Measurements from ENCODE around the gene ZNRF1.

Gene ZNRF1

GRCh38 chr16:75099738-75100602, 101.1 kb downstream of the ZNRF1 start:
- DNase-seq (ENCODE audit: low spot score) = no peak

DNA sequence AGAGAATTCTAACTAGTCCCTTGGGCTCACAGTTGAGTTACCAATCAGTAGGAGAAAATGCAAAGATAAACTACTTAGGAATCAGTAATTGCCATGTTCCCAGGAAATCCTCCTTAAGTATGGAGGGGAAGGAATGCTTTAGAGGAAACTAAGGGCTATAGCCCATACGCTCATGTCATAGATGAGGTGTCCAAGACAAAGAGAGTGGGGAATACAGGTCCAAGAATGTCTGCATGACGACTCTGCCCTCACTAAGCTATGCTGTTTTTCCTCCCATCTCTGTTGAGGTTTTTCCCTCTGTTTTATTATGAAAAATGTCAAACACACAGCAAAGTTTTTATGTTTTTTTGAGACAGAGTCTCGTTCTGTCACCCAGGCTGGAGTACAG, 101.8 kb downstream of the ZNRF1 start:
- no peak for DNase-seq (ENCODE audit: low spot score)

DNA sequence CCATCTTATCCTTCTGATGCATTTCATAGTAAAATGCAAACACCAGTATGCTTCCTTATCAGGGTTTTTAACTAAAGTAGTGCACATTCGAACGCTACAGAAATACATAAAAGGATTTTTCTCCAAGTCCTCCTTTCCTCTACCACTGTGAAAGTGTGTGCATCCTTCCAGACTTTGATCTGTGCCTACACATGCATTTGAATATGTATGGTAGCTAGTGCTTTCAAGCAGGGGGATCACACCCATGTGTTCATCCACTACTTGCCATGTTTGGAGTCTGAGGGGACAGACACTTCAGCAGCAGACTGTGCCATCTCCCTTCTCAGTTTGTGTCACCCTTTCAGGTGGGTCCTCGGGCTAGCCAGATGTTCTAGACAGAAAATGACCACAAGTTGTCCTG, 102.8 kb downstream of the ZNRF1 start:
- DNase-seq (ENCODE audit: low spot score) = no peak

GRCh38 chr16:75102595-75102994, 103.8 kb downstream of the ZNRF1 start:
- DNase-seq (ENCODE audit: low spot score) = no peak

- no peak for DNase-seq (ENCODE audit: low spot score)
Observed at GRCh38 chr16:75103994-75104393, 105.2 kb downstream of the ZNRF1 start.

- no peak for DNase-seq (ENCODE audit: low spot score)
Observed at GRCh38 chr16:75104836-75105235, 106.0 kb downstream of the ZNRF1 start.

- DNase-seq (ENCODE audit: low spot score) = peak; percentile 17
Observed at GRCh38 chr16:75105306-75106061, 106.7 kb downstream of the ZNRF1 start.

DNA sequence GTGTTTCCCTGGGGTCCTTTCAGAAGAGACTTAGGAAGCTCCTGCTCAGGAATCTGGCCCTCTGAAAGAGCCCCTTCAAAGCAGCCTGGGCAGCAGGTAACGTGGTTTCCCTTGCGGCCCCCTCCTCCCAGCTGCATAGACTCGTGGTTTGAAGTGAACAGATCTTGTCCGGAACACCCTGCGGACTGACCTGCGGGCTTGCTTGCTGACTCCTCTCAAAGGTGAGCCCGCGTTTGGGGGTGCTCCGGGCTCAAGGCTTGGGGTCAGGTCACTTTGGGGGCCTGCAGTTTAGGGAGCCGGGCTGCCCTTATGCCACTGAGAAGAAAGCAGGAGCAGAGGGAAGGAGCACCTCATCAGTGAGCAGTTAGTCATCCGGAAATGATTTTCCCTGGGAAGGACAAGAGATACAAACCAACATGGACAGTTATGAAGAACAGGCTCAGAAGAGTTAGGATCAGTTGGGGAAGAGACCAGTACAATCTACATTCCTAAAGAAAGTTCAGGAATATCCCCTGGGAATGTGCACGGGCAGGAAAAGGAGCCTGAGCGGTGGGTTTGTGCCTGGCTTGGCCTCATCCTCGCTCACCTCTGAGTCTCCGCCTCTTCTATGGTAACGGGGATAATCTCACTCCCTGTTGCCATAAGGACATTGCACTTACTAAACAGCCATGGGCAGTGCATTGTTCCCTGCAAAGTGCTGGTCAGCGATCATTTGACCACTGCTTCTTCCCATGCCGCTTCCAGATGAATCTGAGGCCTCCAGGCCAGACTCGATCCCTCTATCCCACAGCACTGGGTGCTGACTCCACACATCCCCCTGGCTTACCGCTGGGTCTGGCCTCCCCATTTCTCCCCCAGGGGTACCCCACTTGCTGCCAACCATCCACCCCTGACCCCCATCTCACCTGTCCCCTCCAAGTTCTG, 107.8 kb downstream of the ZNRF1 start:
- no peak for DNase-seq (ENCODE audit: low spot score)

DNA sequence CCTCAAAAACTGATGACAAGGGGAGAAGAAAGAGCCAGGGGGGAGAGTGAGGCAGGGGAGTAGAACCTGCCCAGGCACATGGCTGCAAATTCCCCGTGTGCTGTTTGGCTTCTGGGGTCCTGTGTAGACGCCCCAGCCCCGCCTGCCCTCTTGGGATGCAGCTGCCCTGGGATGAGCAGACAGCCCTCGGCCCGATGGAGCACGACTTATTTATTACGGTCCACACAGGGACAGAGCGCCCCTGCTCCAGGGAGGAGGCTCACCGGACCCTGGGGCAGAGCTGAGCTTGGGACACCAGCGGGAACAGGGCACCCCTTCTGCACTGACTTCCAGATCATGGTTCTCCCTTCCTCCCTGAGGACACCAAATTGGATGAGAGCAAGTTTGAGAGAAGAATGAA, 108.7 kb downstream of the ZNRF1 start:
- DNase-seq (ENCODE audit: low spot score) = no peak

DNA sequence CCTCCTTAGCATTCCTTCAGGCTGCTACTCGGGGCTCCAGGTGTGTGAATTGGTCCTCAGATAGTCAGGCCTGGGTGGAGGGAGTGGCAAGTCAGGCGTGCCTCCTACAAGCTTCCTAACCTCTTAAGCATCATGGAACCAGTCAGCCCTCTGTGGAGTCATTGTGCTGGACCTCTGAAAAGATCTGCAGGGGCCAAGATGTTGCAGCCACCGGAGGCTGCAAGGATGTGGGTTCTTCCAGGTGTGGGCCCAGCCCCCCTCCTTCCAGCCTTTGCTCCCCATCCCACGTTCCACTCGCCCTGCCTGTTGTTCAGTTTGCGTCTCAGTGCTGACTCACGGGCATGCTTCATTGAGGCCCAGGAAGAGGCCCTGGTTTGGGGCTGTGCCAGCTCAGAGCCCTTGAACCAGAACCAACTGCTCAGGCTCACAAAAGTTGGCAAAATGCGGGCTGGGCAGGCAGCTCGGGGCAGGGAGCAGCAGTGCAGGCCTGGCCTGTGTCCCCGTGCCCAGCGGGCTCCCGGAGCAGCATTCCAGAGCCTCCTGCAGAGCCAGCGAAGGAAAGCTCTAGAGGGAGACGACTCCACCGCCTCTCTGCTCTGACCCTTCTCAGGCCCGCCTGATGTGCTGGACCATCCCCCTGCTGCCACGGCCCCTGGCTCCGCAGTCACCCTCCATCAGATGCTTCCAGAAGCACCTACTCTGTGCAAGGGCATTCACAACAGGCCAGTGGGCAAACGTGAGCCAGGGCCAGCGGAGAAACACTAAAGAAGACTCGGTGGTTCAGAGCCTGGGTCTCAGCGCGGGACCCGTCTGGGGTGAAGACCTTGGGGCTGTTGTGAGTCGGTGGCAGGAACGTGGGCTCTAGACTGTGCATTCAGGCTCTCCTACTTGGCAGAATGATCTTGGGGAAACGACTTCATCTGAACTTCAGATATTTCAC, 110.2 kb downstream of the ZNRF1 start:
- peak; percentile 77 for DNase-seq (ENCODE audit: low spot score)

DNA sequence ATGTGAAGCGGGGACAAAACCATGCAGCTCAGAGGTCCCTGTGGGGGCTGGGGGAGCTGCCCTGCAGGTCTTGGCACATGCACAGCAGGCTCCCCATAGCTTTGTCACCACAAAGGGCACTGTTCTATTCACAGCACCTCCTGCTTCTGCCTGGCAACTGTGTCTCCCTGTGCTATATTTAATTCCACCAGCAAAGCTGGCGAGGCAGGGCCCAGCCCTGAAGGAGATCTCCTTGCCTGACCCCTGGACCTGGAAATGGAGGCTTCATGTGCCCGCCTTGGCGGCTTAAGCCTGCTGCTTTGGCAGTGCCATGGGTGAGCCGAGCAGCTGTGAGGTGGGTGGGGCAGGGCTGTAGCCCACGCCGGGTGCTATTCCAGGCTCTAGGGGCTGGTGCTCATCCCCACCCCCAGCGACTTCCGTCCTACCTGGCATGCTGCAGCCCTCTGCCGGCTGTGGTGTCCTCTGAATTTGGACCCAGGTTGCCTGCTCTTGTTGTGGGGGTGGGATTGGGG, 111.0 kb downstream of the ZNRF1 start:
- DNase-seq (ENCODE audit: low spot score) = peak; percentile 41

DNA sequence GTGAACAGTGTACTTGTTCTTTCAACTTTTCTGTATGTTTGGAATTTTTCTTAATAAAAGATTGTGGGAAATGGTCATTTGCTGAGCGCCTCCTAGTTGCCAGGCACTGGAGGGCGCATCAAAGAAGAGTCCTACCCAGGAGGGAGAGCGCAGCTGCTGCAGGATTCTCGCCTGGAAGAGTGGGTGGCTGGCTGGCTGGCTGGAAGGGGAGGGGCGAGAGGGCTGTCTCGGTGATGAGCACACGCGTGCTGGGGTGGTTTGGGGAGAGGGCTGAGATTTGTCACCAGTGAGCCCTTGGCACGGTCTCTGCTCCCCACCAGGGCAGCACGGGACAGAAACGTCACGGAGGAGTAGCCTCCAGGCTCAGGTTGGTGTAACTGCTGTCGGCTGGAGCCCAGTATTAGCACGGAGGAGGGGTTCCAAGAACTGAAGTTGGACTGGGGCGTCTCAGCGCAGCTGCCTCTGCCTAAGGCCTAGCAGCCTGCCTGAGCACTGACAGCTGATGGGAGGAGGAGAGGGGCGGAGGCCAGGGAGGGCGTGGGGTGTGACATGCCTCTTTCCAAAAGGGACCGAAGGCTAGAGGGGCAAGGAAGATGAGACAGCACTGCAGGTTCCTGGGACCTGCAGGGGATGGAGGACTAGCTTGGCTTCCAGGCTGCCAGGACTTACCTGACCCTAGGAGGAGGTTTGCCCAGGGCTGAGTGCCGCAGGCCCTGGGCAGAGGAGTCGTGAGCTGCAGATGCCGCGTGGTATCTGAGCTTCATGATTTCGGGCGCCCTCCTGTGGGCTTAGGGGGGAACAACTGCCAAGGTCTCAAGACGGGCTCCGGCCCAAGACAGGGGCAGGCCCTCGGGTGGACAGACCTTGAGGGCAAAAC, 112.1 kb downstream of the ZNRF1 start:
- DNase-seq (ENCODE audit: low spot score) = peak; percentile 93

GRCh38 chr16:75111514-75111940, 112.7 kb downstream of the ZNRF1 start:
- no peak for DNase-seq (ENCODE audit: low spot score)

- no peak for DNase-seq (ENCODE audit: low spot score)
Observed at GRCh38 chr16:75111961-75112733, 113.3 kb downstream of the ZNRF1 start.

GRCh38 chr16:75112734-75113491, 114.1 kb downstream of the ZNRF1 start:
- DNase-seq (ENCODE audit: low spot score) = no peak

DNA sequence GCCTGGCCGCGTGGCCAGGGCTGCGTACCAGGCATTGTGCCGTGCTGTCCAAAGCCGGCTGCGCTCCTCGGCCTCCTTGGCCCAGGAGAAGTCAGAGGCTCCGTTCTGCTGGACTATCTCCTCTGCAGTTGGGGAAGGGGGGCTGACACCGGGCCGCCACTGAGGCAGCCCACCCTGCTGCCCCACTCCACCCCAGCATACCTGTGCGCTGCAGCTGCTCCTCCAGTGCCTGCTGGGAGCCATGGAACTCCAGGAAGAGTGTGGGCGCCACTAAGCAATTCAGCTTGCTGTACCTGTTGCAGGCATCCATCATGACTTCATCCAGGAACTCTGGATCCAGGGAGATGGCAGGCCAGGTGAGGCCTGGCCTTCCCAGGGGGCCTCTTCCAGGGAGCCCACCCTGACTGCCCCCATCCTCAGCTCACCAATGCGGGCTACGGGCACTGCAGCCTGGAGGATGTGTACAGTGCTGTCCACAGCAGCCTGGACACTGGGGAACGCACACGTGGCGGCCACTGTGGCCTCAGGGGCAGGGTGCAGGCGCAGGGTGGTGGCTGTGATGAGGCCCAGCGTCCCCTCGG, 114.8 kb downstream of the ZNRF1 start:
- DNase-seq (ENCODE audit: low spot score) = no peak

DNA sequence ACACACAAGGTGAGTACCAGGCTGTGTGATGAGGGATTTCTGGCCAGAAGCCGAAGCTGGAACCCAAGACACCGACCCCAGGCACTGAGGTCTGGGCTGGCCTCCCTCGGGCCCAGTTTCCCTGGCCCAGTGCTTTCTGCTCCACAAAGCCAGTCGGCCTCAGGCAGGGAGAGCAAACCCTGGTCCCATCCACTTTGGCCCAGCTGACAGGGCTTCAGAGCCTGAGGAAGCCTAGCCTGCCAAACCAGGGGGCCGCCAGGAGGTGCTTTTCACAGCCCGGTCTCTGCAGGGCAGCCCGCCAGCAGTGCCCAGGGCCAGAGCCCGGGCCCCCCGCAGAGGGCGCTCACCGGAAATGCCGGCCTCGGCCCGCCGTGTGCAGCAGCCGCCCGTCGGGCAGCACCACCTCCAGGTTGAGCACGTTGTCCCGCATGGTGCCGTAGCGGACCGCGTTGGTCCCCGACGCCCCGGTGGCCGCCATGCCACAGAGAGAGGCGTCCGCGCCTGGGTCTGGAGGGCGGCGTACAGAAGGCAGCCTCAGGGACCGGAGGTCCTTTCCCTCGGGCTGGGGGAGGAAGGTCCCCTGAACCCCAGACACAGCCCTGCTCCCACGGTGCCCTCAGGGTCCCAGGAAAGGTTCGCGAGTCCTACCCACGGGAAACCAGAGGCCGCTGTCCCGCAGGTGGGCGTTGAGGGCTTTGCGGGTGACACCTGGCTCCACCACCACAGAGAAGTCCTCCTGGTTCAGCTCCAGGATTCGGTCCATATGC, 115.5 kb downstream of the ZNRF1 start:
- DNase-seq (ENCODE audit: low spot score) = no peak
